Trophoblast cell (in vitro differentiated cells and primary cell): ENCODE results near the gene SPTBN2. TPM values are rescaled to one million over a fixed set of nuclear protein-coding genes. Genes with fewer than 3 reads are reported as not detected.

Experiments
- DNase-seq, 2 donors: peaks; one replicate each; pipeline ENCODE4 v3.0.0-alpha.2; 2016
- H2AFZ ChIP-seq: 2 replicates; pipeline ENCODE4 v1.6.1; 2013; ENCODE audit warnings: low read length, moderate library complexity, mild to moderate bottlenecking; ENCODE audit not compliant: insufficient read depth, poor library complexity
- H2AK5ac ChIP-seq: 2 replicates; pipeline ENCODE4 v1.6.1; 2013; ENCODE audit warnings: mild to moderate bottlenecking, low read length
- H2BK120ac ChIP-seq: 2 replicates; pipeline ENCODE4 v1.6.1; 2013; ENCODE audit warnings: low read length, mild to moderate bottlenecking, moderate library complexity; ENCODE audit not compliant: insufficient read depth, poor library complexity
- H2BK12ac ChIP-seq: 2 replicates; pipeline ENCODE4 v1.6.1; 2013; ENCODE audit warnings: mild to moderate bottlenecking, low read length, moderate library complexity
- H2BK5ac ChIP-seq: 2 replicates; pipeline ENCODE4 v1.6.1; 2013; ENCODE audit warnings: low read length, low read depth, moderate library complexity, mild to moderate bottlenecking; ENCODE audit not compliant: poor library complexity
- H3K14ac ChIP-seq: 2 replicates; pipeline ENCODE4 v1.6.1; 2013; ENCODE audit warnings: mild to moderate bottlenecking, low read length
- H3K18ac ChIP-seq: 2 replicates; pipeline ENCODE4 v1.6.1; 2013; ENCODE audit warnings: mild to moderate bottlenecking, low read length
- H3K23ac ChIP-seq: 2 replicates; pipeline ENCODE4 v1.6.1; 2013; ENCODE audit warnings: low read length
- H3K27ac ChIP-seq: 2 replicates; pipeline ENCODE4 v1.5.1; 2013; ENCODE audit warnings: low read depth, mild to moderate bottlenecking, inconsistent platforms, low read length, moderate library complexity
- H3K27me3 ChIP-seq: 2 replicates; pipeline ENCODE4 v1.6.1; 2013; ENCODE audit warnings: inconsistent platforms, mild to moderate bottlenecking, low read length, moderate library complexity; ENCODE audit not compliant: insufficient read depth
- H3K36me3 ChIP-seq, 2 experiments: 1 replicate in 1 of 2; 2 replicates in 1 of 2; pipeline ENCODE4 v1.6.1; 2013; ENCODE audit warnings: low read length in 2 of 2, mild to moderate bottlenecking in 2 of 2, moderate library complexity in 1 of 2; ENCODE audit not compliant: insufficient read depth in 2 of 2, control insufficient read depth in 1 of 2
- H3K4ac ChIP-seq: 2 replicates; pipeline ENCODE4 v1.6.1; 2013; ENCODE audit warnings: low read depth, mild to moderate bottlenecking, low read length, moderate library complexity
- H3K4me1 ChIP-seq, 2 experiments: 1 replicate in 1 of 2; 2 replicates in 1 of 2; pipeline ENCODE4 v1.6.1; 2013; ENCODE audit warnings: low read length in 2 of 2, mild to moderate bottlenecking in 2 of 2, moderate library complexity in 1 of 2; ENCODE audit not compliant: insufficient read depth in 2 of 2, control insufficient read depth in 1 of 2
- H3K4me2 ChIP-seq: 2 replicates; pipeline ENCODE4 v1.6.1; 2013; ENCODE audit warnings: inconsistent platforms, mild to moderate bottlenecking, low read length, moderate library complexity
- H3K4me3 ChIP-seq: 2 replicates; pipeline ENCODE4 v1.5.1; 2013; ENCODE audit warnings: mild to moderate bottlenecking, low read depth, low read length, inconsistent platforms
- H3K79me1 ChIP-seq: one replicate; pipeline ENCODE4 v1.6.1; 2013; ENCODE audit warnings: low read length
- H3K79me2 ChIP-seq: 2 replicates; pipeline ENCODE4 v1.6.1; 2013; ENCODE audit warnings: low read length, mild to moderate bottlenecking; ENCODE audit not compliant: control insufficient read depth, insufficient read depth, poor library complexity
- H3K9ac ChIP-seq: 2 replicates; pipeline ENCODE4 v1.6.1; 2013; ENCODE audit warnings: mild to moderate bottlenecking, low read length
- H3K9me3 ChIP-seq: 2 replicates; pipeline ENCODE4 v1.6.1; 2013; ENCODE audit warnings: low read depth, mild to moderate bottlenecking, control low read depth, inconsistent platforms, low read length; ENCODE audit not compliant: insufficient read depth
- H4K12ac ChIP-seq: 2 replicates; pipeline ENCODE4 v1.6.1; 2013; ENCODE audit warnings: low read depth, mild to moderate bottlenecking, low read length, moderate library complexity
- H4K8ac ChIP-seq: 2 replicates; pipeline ENCODE4 v1.6.1; 2013; ENCODE audit warnings: low read depth, mild to moderate bottlenecking, low read length, moderate library complexity
- H4K91ac ChIP-seq: one replicate; pipeline ENCODE4 v1.6.1; 2013; ENCODE audit warnings: low read depth, mild to moderate bottlenecking, low read length, moderate library complexity
- whole genome bisulfite sequencing: extraction: QIAGEN DNeasy Blood & Tissue Kit; methylation state at CpG from one replicate; pipeline ENCODE4 v1.1.7; 2013; ENCODE audit warnings: missing lambda C conversion rate; ENCODE audit not compliant: insufficient read length, insufficient coverage; ENCODE audit errors: extremely low coverage; 5-methylcytosine and 5-hydroxymethylcytosine counted together
- polyA plus RNA-seq: library from polyadenylated mRNA; stranded (reverse); fragments of 200-250 nt; gene quantifications from 2 replicates; pipeline ENCODE4 v1.2.3, GENCODE V29; 2013

The SPTBN2 gene
- 7.6 and 8.6 TPM in 2 replicates for polyA plus RNA-seq

GRCh38 chr11:66728693-66729385 is at the start of gene SPTBN2:
Gene SPTBN2, minus strand, starts transcription at chr11:66729216. Its CDS starts 7,976 bp downstream, at chr11:66721240.
- Histone ChIP-seq H3K18ac (peak within 1 kb of the TSS; percentile 62), H3K14ac (peak within 1 kb of the TSS; percentile 28), H2AFZ (peak within 1 kb of the TSS; percentile 71), H4K8ac (peak within 1 kb of the TSS; percentile 59), H2AK5ac (no peak within 1 kb of the TSS), H4K91ac (peak within 1 kb of the TSS; percentile 42), H2BK12ac (peak within 1 kb of the TSS; percentile 10), H3K4me1 (peaks cover 11 to 20% of the 10 kb centered on the region in 2 experiments), H3K36me3 (no peaks in the 10 kb centered on the region), H2BK5ac (no peak within 1 kb of the TSS), H3K9me3 (no peaks in the 10 kb centered on the region), H3K4me2 (peak within 1 kb of the TSS; percentile 93), H3K27me3 (peaks cover 5% of the 10 kb centered on the region), H3K4ac (no peak within 1 kb of the TSS), H3K9ac (peak within 1 kb of the TSS; percentile 66), H3K79me1 (peaks cover 6% of the 10 kb centered on the region), H3K23ac (no peak within 1 kb of the TSS), H4K12ac (peak within 1 kb of the TSS; percentile 52), H3K27ac (no peak within 1 kb of the TSS), H2BK120ac (peak within 1 kb of the TSS; percentile 30), H3K79me2 (no peaks in the 10 kb centered on the region), H3K4me3 (peak within 1 kb of the TSS; percentile 68)
- peak in 1 of 2 donors; percentile 4 for DNase-seq
- WGBS, result no CpG with 5 or more reads among the region's 25 CpGs

GRCh38 chr11:66768818-66769217 is 39.8 kb upstream of the SPTBN2 start:
- Histone ChIP-seq H2BK12ac (no peak overlapping the region), H3K9me3 (no peaks in the 10 kb centered on the region), H4K12ac (no peak overlapping the region), H4K91ac (no peak overlapping the region), H3K36me3 (peaks cover 0 to 2% of the 10 kb centered on the region in 2 experiments), H3K4me2 (no peak overlapping the region), H2BK120ac (no peak overlapping the region), H2AFZ (no peak overlapping the region), H2AK5ac (no peak overlapping the region), H3K79me1 (no peaks in the 10 kb centered on the region), H3K4me3 (no peak overlapping the region), H3K4me1 (no peaks in the 10 kb centered on the region), H3K27me3 (no peaks in the 10 kb centered on the region), H3K4ac (no peak overlapping the region), H3K18ac (no peak overlapping the region), H3K14ac (no peak overlapping the region), H3K79me2 (no peaks in the 10 kb centered on the region), H3K23ac (peak overlapping the region; percentile 33), H3K27ac (no peak overlapping the region), H3K9ac (no peak overlapping the region), H2BK5ac (no peak overlapping the region), H4K8ac (no peak overlapping the region)
- peak in 1 of 2 donors; percentile 16 for DNase-seq

- no peaks in the 10 kb centered on the region for H3K27me3 ChIP-seq
- no peak overlapping the region for H2BK5ac ChIP-seq
- H3K4ac ChIP-seq, result no peak overlapping the region
- peak in 1 of 2 donors; percentile 16 for DNase-seq
- no CpG with 5 or more reads among the region's 3 CpGs for whole genome bisulfite sequencing
- no peaks in the 10 kb centered on the region for H3K79me1 ChIP-seq
- H3K4me2 ChIP-seq, result no peak overlapping the region
- H2AK5ac ChIP-seq, result no peak overlapping the region
- H4K8ac ChIP-seq, result no peak overlapping the region
- H2AFZ ChIP-seq, result no peak overlapping the region
- no peak overlapping the region for H4K91ac ChIP-seq
- no peak overlapping the region for H2BK12ac ChIP-seq
- H3K36me3 ChIP-seq, result peaks cover 0 to 1% of the 10 kb centered on the region in 2 experiments
- no peak overlapping the region for H3K18ac ChIP-seq
- no peak overlapping the region for H3K4me3 ChIP-seq
- H3K9ac ChIP-seq, result no peak overlapping the region
- H3K4me1 ChIP-seq, result no peaks in the 10 kb centered on the region
- H4K12ac ChIP-seq, result no peak overlapping the region
- H3K9me3 ChIP-seq, result no peaks in the 10 kb centered on the region
- no peak overlapping the region for H3K14ac ChIP-seq
- no peak overlapping the region for H3K23ac ChIP-seq
- no peaks in the 10 kb centered on the region for H3K79me2 ChIP-seq
- H3K27ac ChIP-seq, result no peak overlapping the region
- no peak overlapping the region for H2BK120ac ChIP-seq
Measured at GRCh38 chr11:66768088-66768521, 39.1 kb upstream of the SPTBN2 start.

- H3K9ac ChIP-seq, result no peak overlapping the region
- no peaks in the 10 kb centered on the region for H3K79me2 ChIP-seq
- H4K91ac ChIP-seq, result no peak overlapping the region
- H3K4me2 ChIP-seq, result no peak overlapping the region
- no peak overlapping the region for H3K27ac ChIP-seq
- no peaks in the 10 kb centered on the region for H3K9me3 ChIP-seq
- no peaks in the 10 kb centered on the region for H3K36me3 ChIP-seq
- H3K14ac ChIP-seq, result no peak overlapping the region
- no peak overlapping the region for H3K18ac ChIP-seq
- no peak overlapping the region for H2BK12ac ChIP-seq
- no peak overlapping the region for H3K23ac ChIP-seq
- no peaks in the 10 kb centered on the region for H3K27me3 ChIP-seq
- H2AK5ac ChIP-seq, result no peak overlapping the region
- DNase-seq, result no peak
- no peaks in the 10 kb centered on the region for H3K79me1 ChIP-seq
- H4K8ac ChIP-seq, result no peak overlapping the region
- no peak overlapping the region for H2BK5ac ChIP-seq
- no peak overlapping the region for H2AFZ ChIP-seq
- no CpG with 5 or more reads among the region's 1 CpG for WGBS
- no peak overlapping the region for H2BK120ac ChIP-seq
- no peak overlapping the region for H3K4ac ChIP-seq
- H3K4me1 ChIP-seq, result no peaks in the 10 kb centered on the region
- H4K12ac ChIP-seq, result no peak overlapping the region
- H3K4me3 ChIP-seq, result no peak overlapping the region
Measured at GRCh38 chr11:66767666-66768065, 38.6 kb upstream of the SPTBN2 start.
